ENCODE data around the gene EVI5L. TPM values are rescaled to one million over a fixed set of nuclear protein-coding genes. Genes with fewer than 3 reads are reported as not detected.

The EVI5L gene
- total and polyA plus RNA-seq, 2 of the 4 experiments (the other 2 are of a cell fraction), result 12.7 to 14.6 TPM

DNA sequence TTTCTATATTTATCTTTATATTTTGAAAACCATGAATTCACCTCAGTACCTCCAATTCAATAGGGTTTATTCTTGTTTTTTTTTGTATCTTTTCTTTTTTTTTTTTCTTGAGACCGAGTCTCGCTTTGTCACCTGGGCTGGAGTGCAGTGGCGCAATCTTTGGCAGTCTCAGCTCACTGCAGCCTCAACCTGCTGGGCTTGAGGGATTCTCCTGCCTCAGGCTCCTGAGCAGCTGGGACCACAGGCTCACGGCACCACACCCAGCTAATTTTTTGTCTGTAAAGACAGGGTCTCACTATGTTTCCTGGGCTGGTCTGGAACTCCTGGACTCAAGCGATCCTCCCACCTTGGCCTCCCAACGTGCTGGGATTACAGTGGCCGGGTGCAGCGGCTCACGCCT lies 23.1 kb upstream of the EVI5L start:
- Histone ChIP-seq H3K14ac (replicated peaks; ENCODE audit: low read depth, low read length) (no peak overlapping the region), H2AFZ (replicated peaks; ENCODE audit: low read length, poor library complexity) (no peak overlapping the region), H2AK5ac (ENCODE audit: low read depth, low read length) (no peak overlapping the region), H2BK5ac (ENCODE audit: low read depth, low read length, poor library complexity, severe bottlenecking) (no peak overlapping the region), H3K27ac (ENCODE audit: insufficient read depth, low read length) (no peak overlapping the region), H3K23ac (ENCODE audit: low read depth, low read length) (no peak overlapping the region), H3K4ac (ENCODE audit: low read depth, low read length) (no peak overlapping the region), H2AK9ac (replicated peaks; ENCODE audit: low read depth, low read length, poor library complexity) (no peak overlapping the region), H3K18ac (ENCODE audit: low read depth, low read length) (no peak overlapping the region), H4K8ac (ENCODE audit: low read depth in 2 of 2, low read length in 2 of 2) (no peak overlapping the region), H3K56ac (ENCODE audit: extremely low read depth, insufficient read depth, low read length) (no peak overlapping the region), H4K91ac (ENCODE audit: insufficient read depth, low read depth, low read length) (no peak overlapping the region), H4K5ac (ENCODE audit: low read depth, low read length) (no peak overlapping the region), H3K4me1 (ENCODE audit: control insufficient read depth, insufficient read depth, low read length) (0 out of 2 replicates have a peak, but pooled peaks cover 1% of the 10 kb centered on the region), H4K20me1 (ENCODE audit: insufficient read depth, low read length) (no peaks in the 10 kb centered on the region), H2BK120ac (ENCODE audit: low read depth, low read length) (no peak overlapping the region), H3K36me3 (ENCODE audit: control insufficient read depth, insufficient read depth, low read length) (no peaks in the 10 kb centered on the region), H3K4me3 (ENCODE audit: insufficient read depth, low read depth, low read length) (no peak overlapping the region), H3K79me1 (ENCODE audit: low read depth in 1 of 2, low read length in 2 of 2) (no peaks in the 10 kb centered on the region), H2BK15ac (ENCODE audit: low read depth, low read length) (no peak overlapping the region), H3K4me2 (ENCODE audit: low read depth, low read length) (no peak overlapping the region), H3K9me3 (ENCODE audit: control insufficient read depth, insufficient read depth, low read length) (peaks cover 3% of the 10 kb centered on the region; the same call in 1 of the 2 replicates), H3K27me3 (ENCODE audit: control insufficient read depth, insufficient read depth, low read length) (no peaks in the 10 kb centered on the region), H2BK20ac (ENCODE audit: low read depth, low read length) (no peak overlapping the region), H3K9me1 (ENCODE audit: insufficient read depth, low read length) (no peaks in the 10 kb centered on the region), H3K9ac (ENCODE audit: low read depth, low read length) (no peak overlapping the region)
- ATAC-seq (ENCODE audit: low read depth) (no peak), DNase-seq (no peak)
- dilution Hi-C loops (cut with HindIII; ENCODE audit: low sequenced_read_pairs, unreplicated experiment) (no loop called here), in situ Hi-C loops (cut with MboI; ENCODE audit: low sequenced_read_pairs) (loop anchor here (10.0 to 25.0 kb wide), 2 partner anchors 442 to 695 kb away; no protein-coding TSS in a partner anchor), intact Hi-C loops (cut with micrococcal nuclease) (no loop called here)
- ChIA-PET CTCF (no interaction called here), POLR2A (ENCODE audit: unreplicated experiment) (no interaction called here)
- 72% methylated on average over 3 of the region's 9 CpGs; no CpG with 5 or more reads in 1 of the 2 experiments for WGBS, 2 experiments (ENCODE audit: extremely low coverage in 2 of 2, insufficient read length in 1 of 2)
- TF ChIP-seq FOS (IDR thresholded peaks at IDR 0.05; ENCODE audit: low read depth, low read length) (no peak), NFE2L2 (IDR thresholded peaks at IDR 0.05; ENCODE audit: low read depth, low read length) (no peak), MAZ (IDR thresholded peaks at IDR 0.05; ENCODE audit: borderline replicate concordance, low read depth, low read length) (no peak), MXI1 (IDR thresholded peaks at IDR 0.05; ENCODE audit: borderline replicate concordance, low read depth, low read length) (no peak)
- TF ChIP-seq, protein P1, sequence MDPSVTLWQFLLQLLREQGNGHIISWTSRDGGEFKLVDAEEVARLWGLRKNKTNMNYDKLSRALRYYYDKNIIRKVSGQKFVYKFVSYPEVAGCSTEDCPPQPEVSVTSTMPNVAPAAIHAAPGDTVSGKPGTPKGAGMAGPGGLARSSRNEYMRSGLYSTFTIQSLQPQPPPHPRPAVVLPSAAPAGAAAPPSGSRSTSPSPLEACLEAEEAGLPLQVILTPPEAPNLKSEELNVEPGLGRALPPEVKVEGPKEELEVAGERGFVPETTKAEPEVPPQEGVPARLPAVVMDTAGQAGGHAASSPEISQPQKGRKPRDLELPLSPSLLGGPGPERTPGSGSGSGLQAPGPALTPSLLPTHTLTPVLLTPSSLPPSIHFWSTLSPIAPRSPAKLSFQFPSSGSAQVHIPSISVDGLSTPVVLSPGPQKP (IDR thresholded peaks at IDR 0.05; ENCODE audit: borderline replicate concordance, low read depth, low read length), result no peak
- TF ChIP-seq, protein P2, sequence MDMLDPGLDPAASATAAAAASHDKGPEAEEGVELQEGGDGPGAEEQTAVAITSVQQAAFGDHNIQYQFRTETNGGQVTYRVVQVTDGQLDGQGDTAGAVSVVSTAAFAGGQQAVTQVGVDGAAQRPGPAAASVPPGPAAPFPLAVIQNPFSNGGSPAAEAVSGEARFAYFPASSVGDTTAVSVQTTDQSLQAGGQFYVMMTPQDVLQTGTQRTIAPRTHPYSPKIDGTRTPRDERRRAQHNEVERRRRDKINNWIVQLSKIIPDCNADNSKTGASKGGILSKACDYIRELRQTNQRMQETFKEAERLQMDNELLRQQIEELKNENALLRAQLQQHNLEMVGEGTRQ (IDR thresholded peaks at IDR 0.05; ENCODE audit: low read depth, low read length), result no peak
- no TSS peak for BruUV-seq (replicated peaks)
